ENCODE measurements around the gene GRAMD1A.

GRCh38 chr19:35051796-35052195, 51.7 kb downstream of the GRAMD1A start:
- TF ChIP-seq CTCF (IDR thresholded peaks at IDR 0.05; ENCODE audit: poor library complexity, severe bottlenecking) (no peak), RAD21 (conservative IDR thresholded peaks at IDR 0.05) (no peak), REST (IDR thresholded peaks at IDR 0.05; ENCODE audit: borderline replicate concordance) (no peak), TAF1 (IDR thresholded peaks at IDR 0.05; ENCODE audit: low read depth) (no peak)

Data from neural cell (in vitro differentiated cells).